Neural cell (in vitro differentiated cells): ENCODE measurements around the gene IL22RA2. TPM values are rescaled to one million over a fixed set of nuclear protein-coding genes. Genes with fewer than 3 reads are reported as not detected.

Source experiments
- H2AFZ ChIP-seq: fragments of 200-600, 300-800 bp; sonication (generic), shearing (Covaris generic); 2 replicates; pipeline ENCODE4 v1.6.0; 2014; ENCODE audit warnings: low read depth, mild to moderate bottlenecking, antibody characterized with exemption, low read length, moderate library complexity
- H3F3A ChIP-seq: fragments of 200-600 bp; shearing (Covaris generic); 2 replicates; pipeline ENCODE4 v1.6.1; 2016; ENCODE audit warnings: mild to moderate bottlenecking, moderate library complexity, mixed read lengths, antibody characterized with exemption, low read length; ENCODE audit not compliant: insufficient read depth, poor library complexity, severe bottlenecking
- H3K27ac ChIP-seq: fragments of 200-600, 300-800 bp; sonication (generic), shearing (Covaris generic); 2 replicates; pipeline ENCODE4 v1.5.1; 2014; ENCODE audit warnings: mild to moderate bottlenecking, low read length, moderate library complexity
- H3K27me3 ChIP-seq: fragments of 300-800, 200-600 bp; sonication (generic), shearing (Covaris generic); 2 replicates; pipeline ENCODE4 v1.6.0; 2014; ENCODE audit warnings: mild to moderate bottlenecking, low read depth, low read length, moderate library complexity; ENCODE audit not compliant: insufficient read depth
- H3K36me3 ChIP-seq: fragments of 300-800, 200-600 bp; sonication (generic), shearing (Covaris generic); 2 replicates; pipeline ENCODE4 v1.5.1; 2014; ENCODE audit warnings: mild to moderate bottlenecking, antibody characterized with exemption, low read length, moderate library complexity; ENCODE audit not compliant: insufficient read depth
- H3K4me2 ChIP-seq: fragments of 300-800, 200-600 bp; sonication (generic), shearing (Covaris generic); 2 replicates; pipeline ENCODE4 v1.6.0; 2014; ENCODE audit warnings: mild to moderate bottlenecking, low read length
- H3K4me3 ChIP-seq: fragments of 300-800, 200-600 bp; sonication (generic), shearing (Covaris generic); 2 replicates; pipeline ENCODE4 v1.5.1; 2014; ENCODE audit warnings: mild to moderate bottlenecking, low read length, moderate library complexity
- H3K79me2 ChIP-seq: fragments of 200-600 bp; shearing (Covaris generic); replicated peaks from 2 replicates; pipeline ENCODE4 v1.6.0; 2014; ENCODE audit warnings: mild to moderate bottlenecking, low read length, moderate library complexity; ENCODE audit not compliant: insufficient read depth
- H3K9ac ChIP-seq: fragments of 300-800, 200-600 bp; sonication (generic), shearing (Covaris generic); 2 replicates; pipeline ENCODE4 v1.6.1; 2016; ENCODE audit warnings: mild to moderate bottlenecking, low read length, mixed read lengths
- H3K9me2 ChIP-seq: fragments of 200-600 bp; shearing (Covaris generic); 2 replicates; pipeline ENCODE4 v1.6.1; 2016; ENCODE audit warnings: mild to moderate bottlenecking, low read length, mixed read lengths; ENCODE audit not compliant: insufficient read depth
- H3K9me3 ChIP-seq: fragments of 200-600, 300-800 bp; sonication (generic), shearing (Covaris generic); 2 replicates; pipeline ENCODE4 v1.6.1; 2016; ENCODE audit warnings: mild to moderate bottlenecking, mixed run types, low read length, moderate library complexity, mixed read lengths
- H4K20me1 ChIP-seq: fragments of 200-600 bp; shearing (Covaris generic); 2 replicates; pipeline ENCODE4 v1.6.1; 2016; ENCODE audit warnings: mild to moderate bottlenecking, mixed run types; ENCODE audit not compliant: insufficient read depth
- CTCF ChIP-seq: fragments of 450-650 bp; IDR thresholded peaks from 2 replicates; pipeline ENCODE4 v1.5.1; 2014; ENCODE audit warnings: antibody characterized with exemption, mild to moderate bottlenecking, moderate library complexity; ENCODE audit not compliant: poor library complexity, severe bottlenecking
- EP300 ChIP-seq: fragments of 450-650 bp; conservative IDR thresholded peaks from 2 replicates; pipeline ENCODE4 v1.6.1; 2014; ENCODE audit warnings: antibody characterized with exemption, mild to moderate bottlenecking, moderate library complexity; ENCODE audit not compliant: poor library complexity, severe bottlenecking
- EZH2 ChIP-seq: fragments of 200-600, 300-800 bp; shearing (Covaris generic), sonication (generic); IDR thresholded peaks from 2 replicates; pipeline ENCODE4 v1.6.1; 2014; ENCODE audit warnings: antibody characterized with exemption, low read length, borderline replicate concordance, mild to moderate bottlenecking; ENCODE audit not compliant: insufficient read depth, poor library complexity, severe bottlenecking
- MXI1 ChIP-seq: fragments of 450-650 bp; conservative IDR thresholded peaks from 2 replicates; pipeline ENCODE4 v1.6.1; 2014; ENCODE audit warnings: antibody characterized with exemption, mild to moderate bottlenecking; ENCODE audit not compliant: poor library complexity, severe bottlenecking
- POLR2AphosphoS5 ChIP-seq: IDR thresholded peaks from 2 replicates; pipeline ENCODE4 v1.6.1; 2012
- RAD21 ChIP-seq: fragments of 450-650 bp; conservative IDR thresholded peaks from 2 replicates; pipeline ENCODE4 v1.6.1; 2014; ENCODE audit warnings: antibody characterized with exemption, mild to moderate bottlenecking, moderate library complexity
- REST ChIP-seq: IDR thresholded peaks from 2 replicates; pipeline ENCODE4 v1.6.1; 2012; ENCODE audit warnings: borderline replicate concordance
- SMC3 ChIP-seq: fragments of 450-650 bp; conservative IDR thresholded peaks from 2 replicates; pipeline ENCODE4 v1.6.1; 2014; ENCODE audit warnings: antibody characterized with exemption, mild to moderate bottlenecking, moderate library complexity; ENCODE audit not compliant: poor library complexity
- TAF1 ChIP-seq: IDR thresholded peaks from 2 replicates; pipeline ENCODE4 v1.6.1; 2012; ENCODE audit warnings: low read depth
- polyA plus RNA-seq: library from polyadenylated mRNA; depleted of rRNA; stranded (reverse); fragments of >200 nt; gene quantifications from 2 replicates; pipeline ENCODE4 v1.2.3, GENCODE V29; 2014

Gene IL22RA2
- polyA plus RNA-seq, 1 donor from 2014 or later, result not detected

GRCh38 chr6:137190583-137191094, 17.2 kb upstream of the IL22RA2 start:
- Histone ChIP-seq H3K9me2 (no peaks in the 10 kb centered on the region), H3K4me3 (no peak overlapping the region), H3K9ac (no peak overlapping the region), H3K36me3 (no peaks in the 10 kb centered on the region), H4K20me1 (no peaks in the 10 kb centered on the region), H3K4me2 (no peak overlapping the region), H2AFZ (no peak overlapping the region), H3K79me2 (no peaks in the 10 kb centered on the region), H3K27me3 (no peaks in the 10 kb centered on the region), H3F3A (no peaks in the 10 kb centered on the region), H3K27ac (no peak overlapping the region), H3K9me3 (peaks cover 2% of the 10 kb centered on the region)
- TF ChIP-seq RAD21 (no peak), SMC3 (no peak), REST (no peak), EZH2 (no peak), POLR2AphosphoS5 (no peak), EP300 (no peak), TAF1 (no peak), MXI1 (no peak), CTCF (no peak)

GRCh38 chr6:137188855-137189254, 15.4 kb upstream of the IL22RA2 start:
- H3K9me3 ChIP-seq, result peaks cover 7% of the 10 kb centered on the region
- H3K9me2 ChIP-seq, result no peaks in the 10 kb centered on the region
- H3K36me3 ChIP-seq, result no peaks in the 10 kb centered on the region
- no peak overlapping the region for H2AFZ ChIP-seq
- no peak overlapping the region for H3K4me2 ChIP-seq
- no peaks in the 10 kb centered on the region for H3K27me3 ChIP-seq
- H3K9ac ChIP-seq, result no peak overlapping the region
- H3K27ac ChIP-seq, result no peak overlapping the region
- TF ChIP-seq CTCF (no peak), RAD21 (no peak), EP300 (no peak), SMC3 (no peak), REST (no peak), POLR2AphosphoS5 (no peak), TAF1 (no peak), MXI1 (no peak), EZH2 (no peak)
- no peaks in the 10 kb centered on the region for H4K20me1 ChIP-seq
- H3K4me3 ChIP-seq, result no peak overlapping the region
- no peaks in the 10 kb centered on the region for H3F3A ChIP-seq
- H3K79me2 ChIP-seq, result no peaks in the 10 kb centered on the region
